ENCODE data around the gene JAZF1.

DNA sequence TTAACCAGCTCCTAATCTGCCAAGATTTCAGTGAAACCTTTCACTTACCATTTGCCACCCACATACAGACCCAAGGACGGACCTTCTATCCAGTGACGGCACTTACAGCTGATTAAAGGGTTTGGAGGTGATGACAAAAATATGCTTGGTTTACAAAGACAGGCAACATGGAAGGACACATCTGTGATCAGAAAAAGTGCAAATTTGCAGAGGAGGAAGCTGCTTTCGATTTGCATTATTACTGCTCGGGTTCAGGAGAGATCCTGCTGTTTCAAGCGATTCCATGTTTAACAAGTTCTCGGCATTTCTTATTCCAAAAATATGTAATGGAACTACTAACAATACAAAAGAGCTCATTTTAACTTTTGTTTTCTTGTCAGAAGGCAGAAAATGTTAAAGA, 109.0 kb downstream of the JAZF1 start:
- TF ChIP-seq, protein P1, sequence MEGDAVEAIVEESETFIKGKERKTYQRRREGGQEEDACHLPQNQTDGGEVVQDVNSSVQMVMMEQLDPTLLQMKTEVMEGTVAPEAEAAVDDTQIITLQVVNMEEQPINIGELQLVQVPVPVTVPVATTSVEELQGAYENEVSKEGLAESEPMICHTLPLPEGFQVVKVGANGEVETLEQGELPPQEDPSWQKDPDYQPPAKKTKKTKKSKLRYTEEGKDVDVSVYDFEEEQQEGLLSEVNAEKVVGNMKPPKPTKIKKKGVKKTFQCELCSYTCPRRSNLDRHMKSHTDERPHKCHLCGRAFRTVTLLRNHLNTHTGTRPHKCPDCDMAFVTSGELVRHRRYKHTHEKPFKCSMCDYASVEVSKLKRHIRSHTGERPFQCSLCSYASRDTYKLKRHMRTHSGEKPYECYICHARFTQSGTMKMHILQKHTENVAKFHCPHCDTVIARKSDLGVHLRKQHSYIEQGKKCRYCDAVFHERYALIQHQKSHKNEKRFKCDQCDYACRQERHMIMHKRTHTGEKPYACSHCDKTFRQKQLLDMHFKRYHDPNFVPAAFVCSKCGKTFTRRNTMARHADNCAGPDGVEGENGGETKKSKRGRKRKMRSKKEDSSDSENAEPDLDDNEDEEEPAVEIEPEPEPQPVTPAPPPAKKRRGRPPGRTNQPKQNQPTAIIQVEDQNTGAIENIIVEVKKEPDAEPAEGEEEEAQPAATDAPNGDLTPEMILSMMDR (conservative IDR thresholded peaks at IDR 0.05), result no peak
- TF ChIP-seq EZH2 (IDR thresholded peaks at IDR 0.05; ENCODE audit: low read depth), result no peak

Measured in PC-9 (cell line).